K562 (cell line): ENCODE results near the gene HDAC3. TPM values are rescaled to one million over a fixed set of nuclear protein-coding genes. Genes with fewer than 3 reads are reported as not detected.

ENCODE experiments used
- BDP1 ChIP-seq: IDR thresholded peaks from 3 replicates; pipeline ENCODE4 v1.6.1; 2011; ENCODE audit not compliant: insufficient read length, insufficient read depth
- CXXC5 ChIP-seq: fragments of 250-450 bp; sonication (Bioruptor Pico); IDR thresholded peaks from 2 replicates; pipeline ENCODE4 v1.8.0; 2022; ENCODE audit warnings: inconsistent platforms, mild to moderate bottlenecking, moderate library complexity
- E4F1 ChIP-seq: fragments of 250-450 bp; sonication (Bioruptor Pico); IDR thresholded peaks from 2 replicates; pipeline ENCODE4 v1.5.0; 2021; ENCODE audit warnings: mild to moderate bottlenecking, borderline replicate concordance
- ELF4 ChIP-seq: fragments of 450-650 bp; formaldehyde crosslinking; IDR thresholded peaks from 2 replicates; pipeline ENCODE4 v1.4.0; 2022; ENCODE audit warnings: missing genetic modification characterization
- ESRRA ChIP-seq: fragments of 450-650 bp; IDR thresholded peaks from 2 replicates; pipeline ENCODE4 v1.6.1; 2014; ENCODE audit warnings: low read depth, mild to moderate bottlenecking, moderate library complexity, borderline replicate concordance
- FOXP1 ChIP-seq: sonication (generic); formaldehyde crosslinking; IDR thresholded peaks from 2 replicates; pipeline ENCODE4 v1.8.0; 2022; ENCODE audit warnings: mild to moderate bottlenecking, missing genetic modification reagents
- MAX ChIP-seq: sonication (generic); formaldehyde crosslinking; IDR thresholded peaks from 2 replicates; pipeline ENCODE4 v1.9.0; 2022; ENCODE audit warnings: mild to moderate bottlenecking, missing genetic modification reagents
- MAZ ChIP-seq, 2 experiments: fragments of 450-650 bp in 1 of 2; sonication (generic) in 1 of 2; formaldehyde crosslinking; IDR thresholded peaks in 1 of 2; conservative IDR thresholded peaks in 1 of 2; 2 replicates each; pipeline versions ENCODE4 v1.4.0 to v1.5.0; 2020; ENCODE audit warnings: mild to moderate bottlenecking in 1 of 2, missing genetic modification reagents in 1 of 2
- MYC ChIP-seq, 2 experiments: fragments of 250-450 bp in 1 of 2; sonication (Bioruptor Pico) in 1 of 2; IDR thresholded peaks; 2 replicates each; pipeline versions ENCODE4 v1.5.1 to v1.6.1; 2012 to 2021; ENCODE audit warnings: low read depth in 2 of 2, borderline replicate concordance in 1 of 2, improper control_type of control experiment in 1 of 2, low read length in 1 of 2, mild to moderate bottlenecking in 1 of 2, moderate library complexity in 1 of 2
- NR2C2 ChIP-seq, 2 experiments: fragments of 200-800 bp in 1 of 2; sonication (Bioruptor generic) in 1 of 2; sonication (generic) in 1 of 2; formaldehyde crosslinking in 1 of 2; IDR thresholded peaks; 2 replicates each; pipeline versions ENCODE4 v1.6.1 to v1.8.0; 2016 to 2022; ENCODE audit warnings: mild to moderate bottlenecking in 1 of 2, missing compliant biosample characterization in 1 of 2, missing genetic modification characterization in 1 of 2, missing genetic modification reagents in 1 of 2
- NR4A1 ChIP-seq, 2 experiments: fragments of 250-450 bp in 1 of 2; fragments of 450-650 bp in 1 of 2; sonication (Bioruptor Pico) in 1 of 2; IDR thresholded peaks; 2 replicates each; pipeline versions ENCODE4 v1.4.0 to v1.6.1; 2016 to 2020; ENCODE audit warnings: mild to moderate bottlenecking in 2 of 2, missing compliant biosample characterization in 1 of 2, missing genetic modification characterization in 1 of 2, moderate library complexity in 1 of 2
- PHF21A ChIP-seq: fragments of 450-650 bp; IDR thresholded peaks from 2 replicates; pipeline ENCODE4 v1.6.1; 2017; ENCODE audit warnings: low read depth, borderline replicate concordance
- SMAD3 ChIP-seq: fragments of 450-650 bp; formaldehyde crosslinking; conservative IDR thresholded peaks from 2 replicates; pipeline ENCODE4 v1.4.0; 2020; ENCODE audit warnings: mild to moderate bottlenecking
- TOE1 ChIP-seq, 2 experiments: fragments of 450-650 bp in 1 of 2; sonication (generic) in 1 of 2; formaldehyde crosslinking in 1 of 2; IDR thresholded peaks; 2 replicates each; pipeline versions ENCODE4 v1.7.1 to v1.8.0; 2016 to 2022; ENCODE audit warnings: borderline replicate concordance in 2 of 2, mild to moderate bottlenecking in 2 of 2, antibody characterized with exemption in 1 of 2, inconsistent platforms in 1 of 2, low read depth in 1 of 2, missing genetic modification reagents in 1 of 2, moderate library complexity in 1 of 2
- XRCC5 ChIP-seq: fragments of 200-400 bp; formaldehyde crosslinking; IDR thresholded peaks from 2 replicates; pipeline ENCODE4 v1.6.1; 2017; ENCODE audit warnings: low read depth, mild to moderate bottlenecking, low read length
- ZNF12 ChIP-seq: sonication (generic); formaldehyde crosslinking; IDR thresholded peaks from 2 replicates; pipeline ENCODE4 v1.4.0; 2020; ENCODE audit warnings: mild to moderate bottlenecking, missing genetic modification reagents
- ZNF586 ChIP-seq: fragments of 450-650 bp; formaldehyde crosslinking; conservative IDR thresholded peaks from 2 replicates; pipeline ENCODE4 v1.4.0; 2020; ENCODE audit warnings: mild to moderate bottlenecking, moderate library complexity
- polyA plus RNA-seq, 8 experiments: library from polyadenylated mRNA; depleted of rRNA in 4 of 8; stranded (reverse) in 5 of 8; unstranded in 3 of 8; fragments of >200 nt; fragmentation: Nextera tagmentation in 2 of 8; fragmentation: Illumina TruSeq in 1 of 8; extraction: Ambion mirVana in 2 of 8; extraction: Trizol in 1 of 8; gene quantifications; 2 replicates each; pipeline versions ENCODE4 v1.2.1 to v1.2.3, GENCODE V29; 2011 to 2014; ENCODE audit warnings: inconsistent platforms in 1 of 8, missing spikeins in 1 of 8
- total RNA-seq, 7 experiments: library from RNA; depleted of rRNA in 6 of 7; stranded (reverse); fragments of >200 nt in 6 of 7; fragmentation: Illumina TruSeq in 2 of 7; extraction: Trizol in 2 of 7; gene quantifications; 2 replicates each; pipeline versions ENCODE4 v1.2.1 to v1.2.3, GENCODE V29; 2011 to 2021; ENCODE audit warnings: low replicate concordance in 1 of 7
- TF ChIP-seq, protein P1 (sequence below), 2 experiments: fragments of 200-800 bp in 1 of 2; sonication (Bioruptor generic) in 1 of 2; sonication (generic) in 1 of 2; formaldehyde crosslinking in 1 of 2; IDR thresholded peaks in 1 of 2; conservative IDR thresholded peaks in 1 of 2; 2 replicates each; pipeline versions ENCODE4 v1.5.0 to v1.6.1; 2016 to 2020; ENCODE audit warnings: missing compliant biosample characterization in 1 of 2, missing genetic modification characterization in 1 of 2, missing genetic modification reagents in 1 of 2

The HDAC3 gene
- total and polyA plus RNA-seq, 9 of the 15 experiments (the other 6 are each of a cell fraction or from before 2014, with no cell fraction given) = 89.7 to 191 (median 119) TPM

- peak; percentile 52 for TF ChIP-seq MYC (IDR thresholded peaks at IDR 0.05; ENCODE audit: low read depth, low read length)
- TF ChIP-seq MYC (CRISPR knock-in tag; IDR thresholded peaks at IDR 0.05; ENCODE audit: borderline replicate concordance, low read depth) = no peak
- TF ChIP-seq MAZ (CRISPR knock-in tag; conservative IDR thresholded peaks at IDR 0.05 in 1 of 2, IDR thresholded peaks at IDR 0.05 in 1 of 2) = peak; percentile 88 to 91
- TF ChIP-seq SMAD3 = 0 out of 2 replicates have a peak, but pooled peaks have one; percentile 45
- no peak for TF ChIP-seq NR2C2 (CRISPR knock-in tag; IDR thresholded peaks at IDR 0.05)
- TF ChIP-seq NR2C2 (tag; IDR thresholded peaks at IDR 0.05) = peak; percentile 63
- TF ChIP-seq ESRRA = peak; percentile 39; the same call in 1 of the 2 replicates
- no peak for TF ChIP-seq E4F1 (CRISPR knock-in tag)
- 0 out of 2 replicates have a peak, but pooled peaks have one; percentile 45 for TF ChIP-seq XRCC5
- peak; percentile 82 for TF ChIP-seq ELF4
- no peak for TF ChIP-seq ZNF586 (CRISPR knock-in tag)
- peak; percentile 45; the same call in 1 of the 2 replicates for TF ChIP-seq PHF21A
- peak; percentile 65 for TF ChIP-seq MAX (CRISPR knock-in tag)
- TF ChIP-seq, protein P1, sequence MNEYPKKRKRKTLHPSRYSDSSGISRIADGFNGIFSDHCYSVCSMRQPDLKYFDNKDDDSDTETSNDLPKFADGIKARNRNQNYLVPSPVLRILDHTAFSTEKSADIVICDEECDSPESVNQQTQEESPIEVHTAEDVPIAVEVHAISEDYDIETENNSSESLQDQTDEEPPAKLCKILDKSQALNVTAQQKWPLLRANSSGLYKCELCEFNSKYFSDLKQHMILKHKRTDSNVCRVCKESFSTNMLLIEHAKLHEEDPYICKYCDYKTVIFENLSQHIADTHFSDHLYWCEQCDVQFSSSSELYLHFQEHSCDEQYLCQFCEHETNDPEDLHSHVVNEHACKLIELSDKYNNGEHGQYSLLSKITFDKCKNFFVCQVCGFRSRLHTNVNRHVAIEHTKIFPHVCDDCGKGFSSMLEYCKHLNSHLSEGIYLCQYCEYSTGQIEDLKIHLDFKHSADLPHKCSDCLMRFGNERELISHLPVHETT (CRISPR knock-in tag; conservative IDR thresholded peaks at IDR 0.05 in 1 of 2, IDR thresholded peaks at IDR 0.05 in 1 of 2) = peak in 1 of 2 experiments; percentile 52; a peak in 1 of 4 replicates
- 0 out of 2 replicates have a peak, but pooled peaks have one; percentile 2 for TF ChIP-seq FOXP1 (CRISPR knock-in tag)
- 0 out of 2 replicates have a peak, but pooled peaks have one; percentile 10 for TF ChIP-seq NR4A1 (CRISPR knock-in tag; IDR thresholded peaks at IDR 0.05)
- TF ChIP-seq NR4A1 (tag; IDR thresholded peaks at IDR 0.05) = peak; percentile 53; the same call in 1 of the 2 replicates
- 0 out of 2 replicates have a peak, but pooled peaks have one; percentile 61 for TF ChIP-seq ZNF12 (CRISPR knock-in tag)
- no peak for TF ChIP-seq BDP1
- peak; percentile 71 for TF ChIP-seq CXXC5 (CRISPR knock-in tag)
- peak; percentile 17; the same call in 1 of the 2 replicates for TF ChIP-seq TOE1 (IDR thresholded peaks at IDR 0.05; ENCODE audit: borderline replicate concordance)
- TF ChIP-seq TOE1 (CRISPR knock-in tag; IDR thresholded peaks at IDR 0.05; ENCODE audit: borderline replicate concordance, low read depth) = no peak
Observed at GRCh38 chr5:141681695-141682641, 45.3 kb upstream of the HDAC3 start, which contains the start of gene ARAP3 (continued).
